HAP-1 (cell line): ENCODE results near the gene TRIM28.

Source experiments
- DNase-seq, 2 experiments: peaks; one replicate each; pipeline ENCODE4 v3.0.0-alpha.2; 2016 to 2020; ENCODE audit warnings: low spot score in 2 of 2
- H3K27me3 ChIP-seq: fragments of 250-450 bp; sonication (Bioruptor Pico); 2 replicates; pipeline ENCODE4 v1.5.1; 2020; ENCODE audit warnings: low read depth, mild to moderate bottlenecking, moderate library complexity
- H3K36me3 ChIP-seq: fragments of 250-450 bp; sonication (Bioruptor Pico); replicated peaks from 2 replicates; pipeline ENCODE4 v1.5.1; 2020; ENCODE audit warnings: mild to moderate bottlenecking
- H3K4me1 ChIP-seq: fragments of 250-450 bp; sonication (Bioruptor Pico); 2 replicates; pipeline ENCODE4 v1.5.1; 2020; ENCODE audit warnings: mild to moderate bottlenecking
- H3K4me3 ChIP-seq: fragments of 250-450 bp; sonication (Bioruptor Pico); 2 replicates; pipeline ENCODE4 v1.5.1; 2020; ENCODE audit warnings: mild to moderate bottlenecking, moderate library complexity
- H3K9me3 ChIP-seq: fragments of 250-450 bp; sonication (Bioruptor Pico); 2 replicates; pipeline ENCODE4 v1.5.1; 2020; ENCODE audit warnings: mild to moderate bottlenecking, moderate library complexity
- in situ Hi-C: fragments of 300-500 bp; cut with MboI; formaldehyde crosslinking; loops from 3 replicates; pipeline ENCODE4 v1.14.3; 2020; ENCODE audit warnings: low sequenced_read_pairs, inconsistent platforms, mixed read lengths

The TRIM28 gene

DNA sequence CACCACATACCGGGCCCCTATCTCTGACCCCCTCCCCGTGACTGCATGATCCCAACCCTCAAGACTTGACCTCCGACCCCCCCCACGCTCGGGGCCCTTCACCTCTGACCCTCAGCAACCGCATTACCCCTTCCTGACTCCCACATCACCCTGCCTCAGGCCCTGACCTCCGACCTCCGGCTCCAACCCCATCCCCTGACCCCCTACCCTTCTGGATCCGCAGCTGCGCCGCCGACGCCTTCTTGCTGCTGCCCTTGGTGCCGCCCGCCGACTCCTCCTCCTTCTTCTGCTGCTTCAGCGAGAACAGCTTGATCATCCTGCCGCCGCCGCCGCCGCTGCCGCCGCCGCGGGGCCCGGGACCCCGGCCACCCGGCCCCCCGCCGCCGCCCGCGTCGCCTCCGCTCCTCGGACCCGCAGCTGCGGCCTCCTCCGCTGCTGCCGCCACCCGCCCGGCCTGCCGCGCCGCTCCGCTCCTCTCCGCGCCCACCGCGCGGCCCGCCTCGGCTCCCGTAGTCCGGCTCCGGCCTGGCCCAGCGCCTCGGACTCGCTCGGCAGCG, 14.3 kb downstream of the TRIM28 start, which contains the start of gene UBE2M:
UBE2M (minus strand) TSS at position 546 of the 557 bp plus-strand sequence; CDS start at position 316, 230 bp downstream.
- in situ Hi-C loops, result no loop called here
- H3K4me3 ChIP-seq, result peak within 1 kb of the TSS; percentile 92
- DNase-seq, result peak in 1 of 2 experiments; percentile 77
- H3K9me3 ChIP-seq, result no peaks in the 10 kb centered on the region
- H3K27me3 ChIP-seq, result no peaks in the 10 kb centered on the region
- H3K4me1 ChIP-seq, result peaks cover 15% of the 10 kb centered on the region
- H3K36me3 ChIP-seq, result peaks cover 31% of the 10 kb centered on the region

DNA sequence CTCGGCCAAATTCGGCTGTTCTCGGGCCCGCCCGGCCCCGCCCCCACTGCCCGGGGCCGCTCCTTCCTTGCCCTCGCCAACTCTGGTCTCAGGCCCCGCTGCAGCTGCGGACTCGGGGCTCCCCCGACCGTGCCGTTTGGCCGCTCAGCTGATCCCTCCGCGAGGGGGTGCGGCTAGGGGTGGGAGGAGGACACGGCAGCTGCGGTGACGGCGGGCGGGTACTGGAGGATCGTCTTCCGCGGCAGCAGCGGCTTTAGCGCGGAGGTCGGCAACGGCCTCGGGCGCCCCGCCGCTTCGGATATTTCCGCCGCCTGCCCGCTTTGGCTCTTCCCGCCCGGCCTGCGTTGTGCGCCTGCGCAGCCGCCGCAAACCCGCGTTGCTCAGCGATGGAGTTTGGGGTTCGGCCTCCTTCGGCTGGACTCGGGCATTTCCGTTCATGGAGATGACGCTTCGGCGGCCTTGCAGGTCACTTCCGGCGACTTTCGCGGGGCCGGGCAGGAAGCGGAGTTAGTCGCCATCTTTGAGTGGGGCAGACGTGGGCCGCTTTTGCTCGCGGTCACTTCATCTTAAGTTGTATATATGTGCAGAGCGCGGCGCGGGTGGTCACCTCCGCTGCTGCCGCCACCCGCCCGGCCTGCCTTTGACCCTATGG, 14.9 kb downstream of the TRIM28 start:
- H3K36me3 ChIP-seq, result peaks cover 28% of the 10 kb centered on the region
- H3K4me1 ChIP-seq, result peaks cover 12% of the 10 kb centered on the region
- no peaks in the 10 kb centered on the region for H3K27me3 ChIP-seq
- no peaks in the 10 kb centered on the region for H3K9me3 ChIP-seq
- in situ Hi-C loops, result no loop called here
- peak overlapping the region; percentile 92 for H3K4me3 ChIP-seq
- peak; percentile 94 to 100 for DNase-seq

DNA sequence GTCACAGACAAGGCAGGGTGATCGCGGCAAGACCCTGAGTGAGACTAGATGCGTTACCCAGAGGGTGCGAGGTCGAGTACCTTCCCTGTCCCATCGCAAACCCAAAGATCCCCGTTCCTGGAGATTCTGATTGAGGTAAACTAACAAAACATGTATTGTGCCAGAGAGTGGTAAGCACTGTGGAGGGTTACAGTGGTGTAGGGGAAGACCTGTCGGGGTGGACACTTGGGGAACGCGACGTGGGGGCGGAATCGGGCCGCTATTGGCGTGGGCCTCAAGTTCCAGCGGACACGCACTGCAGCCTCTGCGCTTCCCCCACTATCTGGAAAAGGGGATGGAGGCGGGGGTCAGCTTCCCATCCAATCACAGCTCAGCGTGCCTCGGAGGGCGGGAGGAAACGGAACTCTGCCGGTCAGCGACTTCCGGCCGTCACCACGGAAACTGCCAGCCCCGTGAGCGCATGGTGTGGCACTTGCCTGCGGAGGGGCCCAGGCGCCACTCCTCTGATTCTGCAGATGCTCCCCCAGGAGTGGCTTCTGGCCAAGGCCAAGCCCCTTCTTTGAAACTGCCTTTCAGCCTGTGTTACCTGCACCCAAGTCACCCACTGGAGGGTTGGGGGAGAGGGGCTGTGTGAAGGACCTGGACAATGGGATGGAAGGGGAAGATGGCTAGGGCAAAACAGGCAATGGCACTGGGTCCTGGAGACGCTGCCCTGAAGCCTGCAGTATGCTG, 15.6 kb downstream of the TRIM28 start:
- peaks cover 10% of the 10 kb centered on the region for H3K4me1 ChIP-seq
- DNase-seq, result peak; percentile 86 to 96
- H3K4me3 ChIP-seq, result peak overlapping the region; percentile 92
- in situ Hi-C loops, result no loop called here
- no peaks in the 10 kb centered on the region for H3K27me3 ChIP-seq
- peaks cover 28% of the 10 kb centered on the region for H3K36me3 ChIP-seq
- no peaks in the 10 kb centered on the region for H3K9me3 ChIP-seq

DNA sequence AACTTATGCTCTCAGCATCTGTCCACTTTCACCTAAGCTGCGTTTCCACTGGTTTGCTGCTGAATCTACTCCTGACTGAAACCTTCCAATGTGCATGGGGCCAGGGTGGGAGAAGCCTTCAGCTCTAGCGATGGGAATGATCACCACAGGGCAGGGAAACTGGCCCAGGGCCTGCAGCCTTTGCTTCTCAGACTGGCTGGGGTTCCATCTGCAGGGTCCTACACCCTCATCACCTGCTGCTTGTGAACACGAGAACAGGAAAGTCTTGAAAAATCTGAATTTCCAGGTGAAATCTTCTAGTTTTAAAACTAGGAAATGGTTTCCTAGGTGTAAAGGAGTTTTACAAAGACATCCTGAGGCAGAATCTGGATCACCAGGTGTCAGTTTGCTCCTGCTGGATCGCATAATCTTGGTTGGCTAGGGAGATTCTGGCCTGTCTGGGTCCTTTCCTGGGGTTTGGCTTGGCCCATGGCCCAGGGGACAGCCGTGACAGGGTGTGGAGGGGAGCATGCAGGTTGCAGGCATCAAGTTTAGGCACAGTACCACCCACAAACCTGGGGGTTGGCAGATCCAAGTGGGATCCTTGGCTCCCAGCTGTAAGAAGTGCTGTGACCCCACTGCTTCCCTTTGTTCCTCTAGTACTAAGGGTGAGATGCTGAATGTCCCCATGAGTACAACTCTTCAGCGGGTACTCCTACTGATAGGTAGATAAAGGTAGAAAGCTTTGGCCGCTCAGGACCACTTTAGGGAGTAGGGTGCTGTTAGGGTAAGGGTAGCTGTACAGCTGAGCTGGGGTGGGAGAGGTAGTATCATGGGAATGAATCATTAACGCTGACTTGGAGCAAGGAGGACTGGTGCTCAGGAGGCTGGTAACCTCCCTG, 16.4 kb downstream of the TRIM28 start:
- peak overlapping the region; percentile 92 for H3K4me3 ChIP-seq
- H3K27me3 ChIP-seq, result no peaks in the 10 kb centered on the region
- H3K9me3 ChIP-seq, result no peaks in the 10 kb centered on the region
- DNase-seq, result no peak
- H3K4me1 ChIP-seq, result peaks cover 9% of the 10 kb centered on the region
- in situ Hi-C loops, result no loop called here
- peaks cover 27% of the 10 kb centered on the region for H3K36me3 ChIP-seq

DNA sequence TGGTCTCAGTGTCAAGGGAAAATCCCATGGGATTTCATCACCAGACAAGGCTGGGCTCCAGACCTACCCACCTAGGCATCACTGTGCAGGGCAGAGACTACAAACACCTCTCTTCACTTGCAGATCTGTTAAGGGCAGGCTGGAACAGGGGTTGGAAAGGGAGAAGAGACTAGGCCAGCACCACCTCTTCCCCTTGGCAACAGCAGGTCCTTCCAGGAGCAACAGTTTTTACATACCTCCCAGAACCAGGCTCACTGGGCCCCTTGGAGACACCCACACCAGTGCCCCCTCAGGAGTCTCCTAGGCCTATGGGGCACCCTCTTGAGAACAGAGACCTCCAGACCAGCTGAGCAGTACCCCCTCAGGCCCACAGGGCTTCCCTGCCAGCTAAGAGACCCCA, 17.1 kb downstream of the TRIM28 start:
- in situ Hi-C loops, result no loop called here
- peaks cover 23% of the 10 kb centered on the region for H3K36me3 ChIP-seq
- no peaks in the 10 kb centered on the region for H3K27me3 ChIP-seq
- H3K4me1 ChIP-seq, result peaks cover 6% of the 10 kb centered on the region
- no peak overlapping the region for H3K4me3 ChIP-seq
- H3K9me3 ChIP-seq, result no peaks in the 10 kb centered on the region
- DNase-seq, result no peak

DNA sequence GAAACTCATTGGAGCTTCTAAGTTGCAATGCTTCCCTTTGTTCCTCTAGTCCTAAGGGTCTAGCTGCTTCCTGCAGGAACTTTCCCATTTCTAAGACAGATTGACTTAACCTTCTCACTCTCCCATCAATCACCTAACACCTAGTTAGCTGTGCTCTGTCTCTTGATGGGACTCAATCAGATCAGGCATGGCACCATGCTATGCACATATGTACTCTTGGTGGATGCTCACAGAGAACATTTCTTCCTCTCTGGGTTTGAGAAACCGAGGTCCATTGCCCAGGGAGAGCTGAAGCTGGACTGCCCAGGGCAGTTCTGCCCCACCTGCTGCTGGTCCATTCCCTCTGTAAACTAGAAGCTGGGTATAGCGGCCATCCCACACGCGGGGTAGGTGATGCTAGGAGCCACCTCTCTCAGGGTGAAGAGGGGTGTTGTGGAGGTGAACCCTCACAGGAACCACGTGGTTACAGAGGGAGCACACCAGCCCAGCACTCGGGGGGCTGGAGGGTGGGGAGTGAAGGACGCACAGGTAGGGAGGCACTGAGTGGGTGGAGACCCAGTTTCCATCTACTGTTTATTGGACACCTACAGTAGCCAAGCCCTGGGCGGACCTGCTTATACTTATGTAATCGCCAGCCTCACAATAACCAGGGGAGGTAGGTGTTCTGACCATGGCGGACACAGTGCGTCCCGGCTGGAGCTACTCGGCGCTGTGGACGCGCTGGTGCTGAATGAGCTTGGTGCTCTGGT, 17.7 kb downstream of the TRIM28 start:
- Histone ChIP-seq H3K9me3 (no peaks in the 10 kb centered on the region), H3K4me1 (peaks cover 6% of the 10 kb centered on the region), H3K4me3 (no peak overlapping the region), H3K27me3 (no peaks in the 10 kb centered on the region), H3K36me3 (peaks cover 17% of the 10 kb centered on the region)
- in situ Hi-C loops, result no loop called here
- no peak for DNase-seq

DNA sequence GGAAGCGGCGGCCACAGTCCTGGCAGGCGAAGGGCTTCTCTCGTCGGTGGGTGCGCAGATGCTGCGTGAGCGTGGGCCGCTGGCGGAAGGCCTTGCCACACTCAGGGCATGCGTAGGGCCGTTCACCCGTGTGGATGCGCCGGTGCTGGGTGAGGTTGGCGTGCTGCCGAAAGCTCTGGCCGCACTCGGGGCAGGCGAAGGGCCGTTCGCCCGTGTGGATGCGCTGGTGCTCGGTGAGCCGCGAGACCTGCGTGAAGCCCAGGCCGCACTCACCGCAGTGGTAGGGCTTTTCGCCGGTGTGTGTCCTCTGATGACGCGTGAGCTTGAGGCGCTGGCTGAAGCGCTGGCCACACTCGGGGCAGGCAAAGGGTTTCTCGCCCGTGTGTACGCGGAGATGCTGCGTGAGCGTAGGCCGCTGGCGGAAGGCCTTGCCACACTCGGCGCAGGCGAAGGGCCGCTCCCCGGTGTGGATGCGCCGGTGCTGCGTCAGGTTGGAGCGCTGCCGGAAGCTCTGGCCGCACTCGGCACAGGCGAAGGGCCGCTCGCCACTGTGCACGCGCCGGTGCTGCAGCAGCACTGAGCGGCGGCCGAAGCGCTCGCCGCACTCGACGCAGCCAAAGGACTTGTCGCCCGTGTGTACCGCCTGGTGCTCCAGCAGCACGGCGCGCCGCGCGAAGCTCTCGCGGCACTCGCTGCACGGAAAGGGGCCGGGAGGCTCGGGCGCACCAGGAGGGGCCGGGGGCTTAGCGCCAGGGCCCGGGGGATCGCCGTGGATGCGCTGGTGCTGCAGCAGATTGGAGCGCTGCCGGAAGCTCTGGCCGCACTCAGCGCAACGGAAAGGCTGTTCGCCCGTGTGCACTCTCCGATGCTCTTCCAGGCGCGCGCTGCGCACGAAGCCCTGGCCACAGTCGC, 18.5 kb downstream of the TRIM28 start:
- Histone ChIP-seq H3K4me3 (no peak overlapping the region), H3K4me1 (peaks cover 6% of the 10 kb centered on the region), H3K9me3 (no peaks in the 10 kb centered on the region), H3K27me3 (no peaks in the 10 kb centered on the region), H3K36me3 (peaks cover 10% of the 10 kb centered on the region)
- in situ Hi-C loops, result no loop called here
- DNase-seq, result peak in 1 of 2 experiments; percentile 1

DNA sequence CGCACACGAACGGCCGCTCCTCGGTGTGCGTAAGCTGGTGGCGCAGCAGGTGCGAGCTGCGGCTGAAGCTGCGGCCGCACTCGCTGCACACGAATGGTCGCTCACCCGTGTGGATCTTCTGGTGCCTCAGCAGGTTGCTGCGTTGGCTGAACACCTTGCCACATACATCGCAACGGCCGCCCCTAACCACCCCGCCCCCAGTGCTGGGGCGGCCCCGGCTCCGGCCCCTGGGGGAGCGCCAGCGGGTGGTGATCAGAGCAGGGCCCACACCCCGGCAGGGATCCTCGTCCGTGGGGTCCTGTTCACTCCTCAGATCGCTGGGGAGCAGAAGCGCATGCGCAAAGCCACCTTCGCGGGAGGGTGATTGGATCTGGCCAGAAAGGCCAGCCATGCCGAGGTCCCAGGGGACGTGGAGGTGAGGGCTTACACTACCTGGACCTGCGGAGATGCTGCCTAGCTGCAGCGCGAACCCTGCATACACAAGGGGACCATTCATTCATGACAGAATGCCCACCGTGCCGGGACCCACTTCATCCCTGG, 19.2 kb downstream of the TRIM28 start:
- no peak overlapping the region for H3K4me3 ChIP-seq
- H3K9me3 ChIP-seq, result no peaks in the 10 kb centered on the region

DNA sequence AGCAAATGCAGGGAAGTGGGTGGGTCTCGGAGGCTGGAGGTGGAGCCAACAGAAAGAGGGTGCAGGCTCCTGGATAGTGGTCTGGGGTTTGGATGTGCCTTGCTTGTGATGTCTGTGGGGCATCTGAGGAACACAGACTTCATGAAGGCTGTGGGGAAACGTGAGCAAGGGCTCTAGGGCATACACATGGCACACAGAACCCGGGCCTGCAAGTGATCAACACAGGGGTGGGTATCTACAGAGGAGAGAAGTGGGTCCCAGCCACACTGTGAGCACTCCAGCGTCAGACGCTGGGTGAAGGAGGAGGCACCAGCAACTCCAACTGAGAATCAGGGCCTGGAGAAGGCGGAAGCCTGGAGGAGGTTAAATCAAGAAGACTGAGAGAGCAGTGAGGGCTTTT, 20.0 kb downstream of the TRIM28 start:
- Histone ChIP-seq H3K9me3 (no peaks in the 10 kb centered on the region), H3K36me3 (peaks cover 6% of the 10 kb centered on the region; the same call in 1 of the 2 replicates), H3K27me3 (no peaks in the 10 kb centered on the region), H3K4me1 (peaks cover 6% of the 10 kb centered on the region), H3K4me3 (no peak overlapping the region)
- in situ Hi-C loops, result no loop called here
- peak in 1 of 2 experiments; percentile 2 for DNase-seq

More for the DNA sequence above, 19.2 kb downstream of the TRIM28 start:
- in situ Hi-C loops, result no loop called here
- peaks cover 6% of the 10 kb centered on the region; the same call in 1 of the 2 replicates for H3K36me3 ChIP-seq
- DNase-seq, result peak in 1 of 2 experiments; percentile 1
- H3K4me1 ChIP-seq, result peaks cover 6% of the 10 kb centered on the region
- no peaks in the 10 kb centered on the region for H3K27me3 ChIP-seq

DNA sequence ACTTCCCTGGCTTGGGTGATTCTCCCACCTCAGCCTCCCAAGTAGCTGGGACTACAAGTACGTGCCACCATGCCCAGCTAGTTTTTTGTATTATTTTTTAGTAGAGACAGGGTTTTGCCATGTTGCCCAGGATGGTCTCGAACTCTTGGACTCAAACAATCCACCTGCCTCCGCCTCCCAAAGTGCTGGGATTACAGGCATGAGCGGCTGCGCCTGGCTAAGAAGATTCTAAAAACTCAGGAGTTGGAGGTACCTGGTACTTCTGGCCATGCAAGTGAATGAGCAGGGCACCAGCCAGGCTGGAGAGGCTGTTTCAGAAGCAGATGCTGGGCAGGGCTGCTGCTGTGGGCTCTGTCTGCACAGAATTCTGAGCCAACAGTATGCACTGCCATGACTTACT, 23.1 kb downstream of the TRIM28 start:
- no peaks in the 10 kb centered on the region for H3K9me3 ChIP-seq
- H3K4me1 ChIP-seq, result no peaks in the 10 kb centered on the region
- no peak for DNase-seq
- H3K36me3 ChIP-seq, result no peaks in the 10 kb centered on the region; the same call in none of the 2 replicates
- in situ Hi-C loops, result no loop called here
- H3K4me3 ChIP-seq, result no peak overlapping the region
- no peaks in the 10 kb centered on the region for H3K27me3 ChIP-seq

DNA sequence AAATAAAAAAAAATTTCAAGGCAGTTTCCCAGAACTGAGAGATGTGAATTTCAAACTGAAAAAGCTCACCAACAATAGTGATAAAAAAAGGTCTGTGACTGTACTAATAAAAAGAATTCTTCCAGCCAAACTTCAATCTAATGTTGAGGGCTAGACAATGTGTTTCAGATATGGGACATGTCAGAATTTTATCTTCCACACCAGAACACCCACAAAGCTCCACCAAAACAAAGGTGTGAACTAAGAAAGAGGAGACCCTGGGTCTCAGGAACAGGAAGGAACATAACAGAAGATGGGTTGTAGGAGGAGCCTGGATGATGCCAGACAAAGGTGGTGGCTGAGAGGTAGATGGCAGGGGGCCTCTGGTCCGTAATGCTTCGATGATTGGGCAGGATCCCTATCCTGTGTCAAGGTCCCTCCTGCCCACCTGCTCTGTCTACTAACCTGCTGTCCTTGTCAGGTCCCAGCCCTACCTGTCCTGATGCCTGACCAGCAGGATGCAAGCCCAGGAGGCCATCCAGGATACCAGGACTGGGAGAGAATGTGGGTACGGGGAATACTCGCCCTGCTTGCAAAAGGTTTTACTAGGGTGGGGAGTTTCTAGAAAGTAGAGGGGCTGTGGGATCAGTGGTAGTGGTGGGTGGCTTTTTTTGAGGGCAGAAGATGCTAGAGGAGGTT, 24.7 kb downstream of the TRIM28 start:
- H3K27me3 ChIP-seq, result no peaks in the 10 kb centered on the region
- peaks cover 3% of the 10 kb centered on the region; the same call in 1 of the 2 replicates for H3K4me1 ChIP-seq
- H3K4me3 ChIP-seq, result no peak overlapping the region
- H3K36me3 ChIP-seq, result no peaks in the 10 kb centered on the region; the same call in none of the 2 replicates
- H3K9me3 ChIP-seq, result no peaks in the 10 kb centered on the region
- peak in 1 of 2 experiments; percentile 4 for DNase-seq
- in situ Hi-C loops, result no loop called here
